C1 segment of cervical spinal cord (tissue), 14 donors: Measurements from ENCODE around the gene PACSIN3.
A peak's percentile ranks its signal among the peaks of the same experiment; 100 is the strongest.

Experiments used
- DNase-seq, 14 donors: peaks; one replicate each; lab custom pipeline; 2025; lab: John Stamatoyannopoulos, UW

Gene PACSIN3

DNA sequence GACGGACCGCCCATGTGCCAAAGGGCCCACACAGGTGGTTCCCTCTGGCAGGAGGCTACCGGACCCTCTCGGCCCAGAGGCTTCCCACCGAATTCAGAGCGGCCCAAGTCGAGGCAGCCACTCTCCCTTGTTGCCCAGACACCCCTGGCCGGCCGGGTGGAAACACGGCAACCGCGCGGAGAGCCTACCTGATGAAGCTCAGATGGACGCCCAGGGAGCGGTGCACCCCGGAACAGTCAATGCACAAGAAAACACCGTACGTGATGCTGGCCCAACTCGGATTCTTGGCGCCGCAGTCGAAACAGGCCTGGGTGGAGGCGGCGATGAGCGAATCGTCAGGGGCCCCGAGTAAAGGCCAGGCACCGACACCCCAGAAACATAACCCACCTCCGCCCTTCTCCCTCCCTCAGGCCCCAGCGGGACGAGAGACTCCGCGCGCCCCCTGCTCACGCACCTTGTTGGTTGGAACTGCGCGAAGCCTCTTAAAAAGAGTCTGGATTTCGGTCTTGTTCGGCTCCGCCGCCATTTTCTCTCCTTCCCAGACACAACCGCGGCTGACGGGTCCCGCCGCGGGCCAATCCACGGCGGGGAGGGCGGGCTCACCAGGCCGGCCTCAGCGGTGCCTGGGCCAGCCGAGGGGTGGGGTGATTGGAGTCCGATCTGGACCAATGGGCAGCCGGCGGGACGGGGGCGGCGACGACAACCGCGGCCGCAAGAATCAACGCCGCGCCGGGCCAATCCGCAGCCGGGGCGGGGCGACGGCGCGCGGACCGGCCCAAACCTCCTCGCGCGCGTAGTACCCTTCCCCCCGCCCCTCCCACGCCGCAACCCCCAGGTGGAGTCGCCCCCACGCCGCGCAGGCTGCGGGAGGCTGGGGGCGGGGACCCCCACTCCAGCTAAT lies 9.7 kb downstream of the PACSIN3 start, which contains the start of gene ARFGAP2:
ARFGAP2 (minus strand) TSS at position 552 of the 901 bp plus-strand sequence; CDS start at position 526, 26 bp downstream.
- DNase-seq = peak; percentile 75 to 98 (median 96)

DNA sequence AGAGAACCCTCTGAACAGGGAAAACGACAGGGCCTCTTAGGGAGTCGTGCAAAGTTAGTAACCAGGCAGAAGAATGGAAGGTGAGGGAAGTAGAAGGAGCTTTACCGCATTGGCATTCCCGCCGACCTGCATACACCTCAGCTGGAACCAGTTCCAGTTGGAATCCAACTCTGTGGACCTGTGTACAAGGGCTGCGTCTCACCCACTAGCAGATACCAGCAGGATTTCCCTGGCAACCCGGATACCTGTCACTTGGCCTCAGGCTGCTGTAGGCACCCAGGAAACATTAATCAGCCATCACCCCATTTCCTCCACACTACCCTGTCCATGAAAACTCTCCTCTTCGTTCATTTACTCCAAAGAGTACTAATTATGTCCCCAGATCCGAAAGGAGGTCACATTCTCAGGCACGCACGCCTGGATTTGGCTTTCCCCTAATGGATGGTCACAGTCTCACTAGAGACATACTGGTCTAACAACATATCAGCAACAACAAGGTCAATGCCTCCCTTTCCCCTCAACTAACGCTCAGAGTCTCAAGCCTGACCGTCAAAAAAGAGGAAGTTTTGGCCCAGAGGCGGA lies 10.4 kb downstream of the PACSIN3 start:
- DNase-seq = no peak

GRCh38 chr11:47172740-47173336 lies 13.4 kb downstream of the PACSIN3 start:
- DNase-seq = no peak

DNA sequence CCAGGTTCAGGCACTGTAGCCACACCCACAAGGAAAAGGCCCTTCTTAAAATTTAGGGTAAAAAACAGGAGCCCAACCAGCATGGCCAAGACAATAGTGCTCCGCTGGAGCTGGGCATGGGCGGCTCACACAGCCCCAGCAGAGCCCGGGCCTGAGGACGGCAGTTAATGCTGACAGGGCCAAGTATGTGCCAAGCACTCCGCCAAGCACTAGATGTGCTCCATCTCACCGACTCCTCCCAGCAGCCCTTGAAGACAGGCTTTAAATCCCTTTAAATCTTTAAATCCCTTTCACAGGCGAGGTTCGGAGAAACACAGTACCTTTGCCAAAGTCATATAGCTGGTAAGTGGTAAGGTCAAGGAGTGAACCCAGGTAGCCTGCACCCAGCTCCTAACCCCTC lies 14.4 kb downstream of the PACSIN3 start:
- DNase-seq = no peak

- no peak for DNase-seq
Measured at GRCh38 chr11:47171061-47171838, 15.0 kb downstream of the PACSIN3 start.

GRCh38 chr11:47166368-47166767 lies 19.9 kb downstream of the PACSIN3 start:
- DNase-seq = no peak

- DNase-seq = no peak
Measured at GRCh38 chr11:47165253-47165840, 20.9 kb downstream of the PACSIN3 start.

- DNase-seq = no peak
Measured at GRCh38 chr11:47164321-47164720, 21.9 kb downstream of the PACSIN3 start.

- no peak for DNase-seq
Measured at GRCh38 chr11:47163898-47164297, 22.3 kb downstream of the PACSIN3 start.

DNA sequence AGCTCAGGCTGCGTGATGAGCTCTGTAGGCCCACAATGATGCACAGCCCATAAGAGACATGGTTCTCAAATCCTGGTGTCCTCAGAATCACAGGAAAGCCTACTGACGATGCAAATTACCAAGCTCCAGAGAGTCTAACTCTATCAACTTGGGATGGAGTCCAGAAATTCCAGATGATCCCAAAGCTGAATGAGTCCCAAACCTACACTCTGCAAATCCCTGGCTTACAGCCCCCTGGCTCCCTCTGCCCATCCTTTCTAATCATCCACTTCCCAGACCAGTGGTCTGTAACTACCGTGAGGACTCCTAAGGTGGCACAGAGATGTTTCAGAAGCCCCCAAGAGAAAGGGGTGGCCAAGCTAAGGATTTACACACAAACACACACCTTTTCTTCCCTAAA lies 23.0 kb downstream of the PACSIN3 start:
- DNase-seq = no peak

- DNase-seq = no peak
Measured at GRCh38 chr11:47162426-47162825, 23.8 kb downstream of the PACSIN3 start.

- no peak for DNase-seq
Measured at GRCh38 chr11:47161890-47162289, 24.3 kb downstream of the PACSIN3 start.

DNA sequence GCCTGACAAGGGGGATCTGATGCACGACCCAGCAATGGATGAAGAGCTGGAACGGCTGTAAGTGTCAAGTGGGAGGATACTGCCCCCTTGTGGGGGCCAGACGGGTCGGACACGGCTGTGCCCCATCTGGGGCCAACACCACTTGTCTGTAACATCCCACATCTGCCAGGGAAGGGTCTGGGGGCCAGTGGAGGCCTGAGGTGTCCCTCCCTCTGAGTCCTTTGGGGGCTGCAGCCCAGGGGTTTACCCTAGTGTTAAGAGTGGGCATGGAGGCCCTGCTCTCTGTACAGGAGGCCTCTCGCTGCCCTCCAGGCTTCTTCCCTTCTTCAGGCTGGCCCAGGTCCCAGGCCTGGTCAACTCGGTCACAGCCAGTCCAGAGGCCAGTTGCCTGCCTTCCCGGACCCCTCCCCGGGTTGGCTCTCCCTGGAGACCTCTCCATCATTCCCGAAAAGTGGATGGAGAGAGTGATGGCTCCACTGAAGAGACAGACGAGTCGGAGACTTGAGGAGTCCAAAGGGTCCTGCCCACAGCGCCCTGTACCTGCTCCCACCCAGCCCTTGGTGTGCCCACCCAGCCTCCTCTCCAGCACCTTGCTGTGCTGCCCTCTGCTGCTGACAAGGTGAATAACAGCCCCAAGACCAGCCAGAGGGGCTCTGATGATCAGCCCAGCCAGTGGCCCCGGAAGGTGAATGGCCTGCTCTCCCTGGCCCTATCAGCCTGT lies 24.9 kb downstream of the PACSIN3 start:
- peak in 10 of 14 donors; percentile 16 to 68 (median 32) for DNase-seq

DNA sequence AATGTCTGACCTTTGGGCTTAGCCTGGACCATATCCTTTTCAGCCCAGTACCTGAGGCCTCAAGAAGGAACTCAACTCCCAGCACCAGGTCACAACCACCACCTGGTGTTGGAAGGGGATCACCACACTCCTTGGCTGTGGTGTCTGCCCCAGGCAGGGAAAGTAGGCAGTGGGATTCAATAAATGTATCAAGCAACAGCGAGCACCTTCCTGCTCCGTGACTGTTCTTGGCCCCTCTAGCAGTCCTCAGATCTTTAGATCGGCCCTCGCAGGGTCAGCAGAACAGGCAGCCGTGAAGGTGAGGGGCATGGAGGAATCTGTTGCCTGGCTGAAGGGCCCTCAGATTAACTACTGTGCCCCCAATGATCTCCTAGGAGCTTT lies 25.5 kb downstream of the PACSIN3 start:
- DNase-seq = peak in 1 of 14 donors; percentile 23

GRCh38 chr11:47158242-47158641 lies 28.0 kb downstream of the PACSIN3 start:
- DNase-seq = no peak

DNA sequence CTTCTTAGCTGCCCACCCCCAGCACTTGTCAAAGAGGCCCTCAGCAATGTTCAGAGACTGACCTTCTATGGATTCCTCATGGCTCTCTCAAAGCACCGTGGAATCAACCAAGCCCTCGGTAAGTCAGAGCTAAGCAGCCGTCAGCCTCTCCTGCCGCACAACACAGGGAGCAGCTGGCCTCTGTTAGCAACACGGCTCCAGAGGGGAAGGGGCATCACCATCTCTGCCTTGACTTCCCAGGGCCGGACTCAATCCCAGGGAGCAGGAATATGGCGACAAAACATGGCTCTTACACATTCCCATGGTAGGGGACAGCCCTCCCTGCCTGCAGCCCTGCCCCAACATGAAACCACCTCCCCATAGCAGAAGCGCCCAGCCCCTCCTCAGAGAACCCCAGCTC lies 28.4 kb downstream of the PACSIN3 start:
- DNase-seq = no peak

DNA sequence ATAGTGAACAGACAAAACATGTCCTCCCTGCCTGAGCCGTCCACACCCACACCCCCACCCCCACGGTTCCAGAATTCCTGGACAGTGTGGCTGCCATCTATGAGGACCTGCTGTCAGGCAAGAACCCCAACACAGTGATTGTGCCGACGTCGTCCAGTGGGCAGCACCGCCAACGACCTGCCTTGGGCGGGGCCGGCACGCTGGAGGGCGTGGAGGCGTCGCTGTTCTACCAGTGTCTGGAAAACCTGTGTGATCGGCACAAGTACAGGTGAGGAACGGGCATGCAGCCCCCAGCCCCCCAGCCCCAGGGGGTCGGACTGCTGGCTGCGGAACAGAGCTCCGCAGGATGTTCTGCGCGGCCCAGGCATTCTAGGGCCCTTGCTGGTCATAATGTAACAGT lies 29.3 kb downstream of the PACSIN3 start:
- DNase-seq = no peak

GRCh38 chr11:47156333-47156732 lies 29.9 kb downstream of the PACSIN3 start:
- peak in 1 of 14 donors; percentile 76 for DNase-seq

GRCh38 chr11:47155879-47156278 lies 30.4 kb downstream of the PACSIN3 start:
- DNase-seq = peak in 1 of 14 donors; percentile 63
